Prostate gland (tissue), 2 donors: ENCODE measurements around the gene PSG2.
"Not testable (repeated sequence)": the region's sequence is repeated elsewhere in the genome, so short reads cannot be mapped to it uniquely, and the experiment has no call there.

Source experiments
- POLR2A ChIP-seq: fragments of 450-650 bp; IDR thresholded peaks from one replicate; pipeline ENCODE4 v1.6.1; 2016; ENCODE audit warnings: antibody characterized with exemption, mild to moderate bottlenecking
- POLR2AphosphoS5 ChIP-seq: sonication (generic); formaldehyde crosslinking; IDR thresholded peaks from one replicate; pipeline ENCODE4 v1.6.1; 2017; ENCODE audit warnings: antibody characterized with exemption
- TF ChIP-seq, protein P1 (sequence below), 4 experiments: fragments of 200-600 bp in 2 of 4; fragments of 450-650 bp in 2 of 4; sonication (generic) in 2 of 4; IDR thresholded peaks; 1 replicate in 3 of 4; 2 replicates in 1 of 4; pipeline ENCODE4 v1.5.1; 2016 to 2019; ENCODE audit warnings: antibody characterized with exemption in 4 of 4, mild to moderate bottlenecking in 2 of 4, moderate library complexity in 2 of 4

DNA sequence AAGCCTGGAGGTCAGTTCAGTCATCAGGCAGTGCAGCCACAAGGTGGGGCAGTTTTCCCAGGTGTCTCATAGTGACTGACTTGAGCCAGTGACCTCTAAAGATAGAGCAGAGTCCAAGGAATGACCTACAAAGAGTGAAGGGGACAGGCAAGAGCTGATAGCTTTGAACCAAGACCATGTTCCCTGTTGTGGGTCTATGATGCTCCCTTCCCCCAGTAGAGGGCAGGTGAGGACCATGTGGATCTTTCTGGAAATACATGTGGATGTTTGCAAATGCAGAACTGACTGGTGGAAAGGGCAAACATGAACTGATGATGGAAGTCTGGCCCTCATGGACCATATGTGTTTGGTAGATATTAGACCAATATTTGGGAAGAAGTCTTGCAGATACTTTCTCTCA, 62.9 kb downstream of the PSG2 start:
- TF ChIP-seq POLR2A, POLR2AphosphoS5: not testable (repeated sequence)
- TF ChIP-seq, protein P1, sequence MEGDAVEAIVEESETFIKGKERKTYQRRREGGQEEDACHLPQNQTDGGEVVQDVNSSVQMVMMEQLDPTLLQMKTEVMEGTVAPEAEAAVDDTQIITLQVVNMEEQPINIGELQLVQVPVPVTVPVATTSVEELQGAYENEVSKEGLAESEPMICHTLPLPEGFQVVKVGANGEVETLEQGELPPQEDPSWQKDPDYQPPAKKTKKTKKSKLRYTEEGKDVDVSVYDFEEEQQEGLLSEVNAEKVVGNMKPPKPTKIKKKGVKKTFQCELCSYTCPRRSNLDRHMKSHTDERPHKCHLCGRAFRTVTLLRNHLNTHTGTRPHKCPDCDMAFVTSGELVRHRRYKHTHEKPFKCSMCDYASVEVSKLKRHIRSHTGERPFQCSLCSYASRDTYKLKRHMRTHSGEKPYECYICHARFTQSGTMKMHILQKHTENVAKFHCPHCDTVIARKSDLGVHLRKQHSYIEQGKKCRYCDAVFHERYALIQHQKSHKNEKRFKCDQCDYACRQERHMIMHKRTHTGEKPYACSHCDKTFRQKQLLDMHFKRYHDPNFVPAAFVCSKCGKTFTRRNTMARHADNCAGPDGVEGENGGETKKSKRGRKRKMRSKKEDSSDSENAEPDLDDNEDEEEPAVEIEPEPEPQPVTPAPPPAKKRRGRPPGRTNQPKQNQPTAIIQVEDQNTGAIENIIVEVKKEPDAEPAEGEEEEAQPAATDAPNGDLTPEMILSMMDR (IDR thresholded peaks at IDR 0.05): peak in 1 of 4 experiments; percentile 28
